ENCODE measurements around the gene STAG1. TPM values are rescaled to one million over a fixed set of nuclear protein-coding genes. Genes with fewer than 3 reads are reported as not detected.

Gene STAG1
- polyA plus RNA-seq, 1 of the 3 experiments (the other 2 are of a cell fraction), result 5.5 TPM

GRCh38 chr3:136694321-136694720 is 57.9 kb downstream of the STAG1 start:
- H3K9ac ChIP-seq, result no peak overlapping the region
- peaks cover 10% of the 10 kb centered on the region for H4K20me1 ChIP-seq (ENCODE audit: insufficient read depth)
- no peak overlapping the region for H3K4me2 ChIP-seq
- no peak overlapping the region for H3K4me3 ChIP-seq (ENCODE audit: low read depth in 2 of 2, low read length in 1 of 2)
- H2AFZ ChIP-seq (ENCODE audit: low read depth), result no peak overlapping the region
- CTCF ChIA-PET, result no interaction called here
- DNase-seq, result no peak
- 100% methylated on average over 2 of the region's 2 CpGs for WGBS (ENCODE audit: low lambda C conversion rate)
- H3K9me2 ChIP-seq, result no peaks in the 10 kb centered on the region
- H3K79me2 ChIP-seq (ENCODE audit: insufficient read depth), result peaks cover 97% of the 10 kb centered on the region
- TF ChIP-seq RXRA (IDR thresholded peaks at IDR 0.05; ENCODE audit: borderline replicate concordance, low read depth) (no peak), SIN3A (IDR thresholded peaks at IDR 0.05; ENCODE audit: borderline replicate concordance, low read depth, low read length) (no peak), FOSL2 (IDR thresholded peaks at IDR 0.05; ENCODE audit: borderline replicate concordance, low read depth) (no peak), REST (IDR thresholded peaks at IDR 0.05; ENCODE audit: low read depth, low read length) (no peak), ELF1 (IDR thresholded peaks at IDR 0.05) (no peak), NFIC (IDR thresholded peaks at IDR 0.05; ENCODE audit: borderline replicate concordance) (no peak), SMC3 (IDR thresholded peaks at IDR 0.05; ENCODE audit: low read depth, low read length) (no peak)
- POLR2A ChIA-PET, result no interaction called here
- H3F3A ChIP-seq (replicated peaks; ENCODE audit: insufficient read depth), result no peaks in the 10 kb centered on the region
- H3K9me3 ChIP-seq, result no peaks in the 10 kb centered on the region
- H3K36me3 ChIP-seq (replicated peaks in 1 of 2; ENCODE audit: control insufficient read depth in 1 of 2, insufficient read depth in 2 of 2, low read length in 1 of 2), result peaks cover 0 to 11% of the 10 kb centered on the region in 2 experiments
- H3K27me3 ChIP-seq (ENCODE audit: insufficient read depth), result no peaks in the 10 kb centered on the region
- H3K4me1 ChIP-seq (ENCODE audit: control insufficient read depth in 1 of 2, insufficient read depth in 2 of 2, low read depth in 1 of 2, low read length in 1 of 2), result no peaks in the 10 kb centered on the region; a peak in 1 of 4 replicates
- H3K27ac ChIP-seq (ENCODE audit: low read depth in 2 of 2, low read length in 1 of 2), result no peak overlapping the region

GRCh38 chr3:136690599-136690998 is 61.6 kb downstream of the STAG1 start:
- Histone ChIP-seq H3K79me2 (ENCODE audit: insufficient read depth) (peaks cover 90% of the 10 kb centered on the region), H4K20me1 (ENCODE audit: insufficient read depth) (no peaks in the 10 kb centered on the region; the same call in 1 of the 2 replicates), H3K9ac (no peak overlapping the region), H3K36me3 (replicated peaks in 1 of 2; ENCODE audit: control insufficient read depth in 1 of 2, insufficient read depth in 2 of 2, low read length in 1 of 2) (peaks cover 0 to 4% of the 10 kb centered on the region in 2 experiments), H3K27ac (ENCODE audit: low read depth in 2 of 2, low read length in 1 of 2) (no peak overlapping the region), H3K9me2 (no peaks in the 10 kb centered on the region), H3K27me3 (ENCODE audit: insufficient read depth) (no peaks in the 10 kb centered on the region), H3K4me1 (ENCODE audit: control insufficient read depth in 1 of 2, insufficient read depth in 2 of 2, low read depth in 1 of 2, low read length in 1 of 2) (no peaks in the 10 kb centered on the region; a peak in 1 of 4 replicates), H3K4me3 (ENCODE audit: low read depth in 2 of 2, low read length in 1 of 2) (no peak overlapping the region), H3F3A (replicated peaks; ENCODE audit: insufficient read depth) (peaks cover 3% of the 10 kb centered on the region), H3K9me3 (no peaks in the 10 kb centered on the region), H2AFZ (ENCODE audit: low read depth) (no peak overlapping the region), H3K4me2 (no peak overlapping the region)
- ChIA-PET POLR2A (interaction anchor here (0.9 kb wide), 1 partner anchor 62 kb away, joined by 3 read pairs; the partner anchor contains the start of gene STAG1), CTCF (interaction anchor here (0.8 to 1.0 kb wide), 2 partner anchors 9 to 15 kb away, joined by 3 read pairs; no protein-coding TSS in a partner anchor)
- no peak for DNase-seq
- 95% methylated on average over 3 of the region's 3 CpGs for WGBS (ENCODE audit: low lambda C conversion rate)
- no peak for TF ChIP-seq IRF3 (IDR thresholded peaks at IDR 0.05; ENCODE audit: low read depth, low read length)
- no peak for TF ChIP-seq FOXM1 (IDR thresholded peaks at IDR 0.05; ENCODE audit: low read depth)
- no peak for TF ChIP-seq FOXJ3 (CRISPR knock-in tag; IDR thresholded peaks at IDR 0.05)
- no peak for TF ChIP-seq RAD21 (IDR thresholded peaks at IDR 0.05; ENCODE audit: low read length)
- no peak for TF ChIP-seq RCOR1 (IDR thresholded peaks at IDR 0.05; ENCODE audit: low read length)
- TF ChIP-seq TCF12 (IDR thresholded peaks at IDR 0.05), result no peak
- TF ChIP-seq PBX3 (IDR thresholded peaks at IDR 0.05), result no peak
- TF ChIP-seq MEF2A (IDR thresholded peaks at IDR 0.05; ENCODE audit: borderline replicate concordance, low read depth), result no peak
- TF ChIP-seq EZH2phosphoT487 (IDR thresholded peaks at IDR 0.05; ENCODE audit: borderline replicate concordance, low read depth), result no peak
- TF ChIP-seq REST (IDR thresholded peaks at IDR 0.05; ENCODE audit: low read depth, low read length), result no peak
- TF ChIP-seq CHD2 (IDR thresholded peaks at IDR 0.05; ENCODE audit: low read length, partially characterized antibody), result no peak
- TF ChIP-seq GABPA (IDR thresholded peaks at IDR 0.05; ENCODE audit: low read depth), result no peak
- no peak for TF ChIP-seq NRF1 (IDR thresholded peaks at IDR 0.05; ENCODE audit: low read depth, low read length)
